ENCODE results near the gene RETN.

RETN gene

GRCh38 chr19:7685546-7686445 lies 16.9 kb downstream of the RETN start:
- no peak for DNase-seq

DNA sequence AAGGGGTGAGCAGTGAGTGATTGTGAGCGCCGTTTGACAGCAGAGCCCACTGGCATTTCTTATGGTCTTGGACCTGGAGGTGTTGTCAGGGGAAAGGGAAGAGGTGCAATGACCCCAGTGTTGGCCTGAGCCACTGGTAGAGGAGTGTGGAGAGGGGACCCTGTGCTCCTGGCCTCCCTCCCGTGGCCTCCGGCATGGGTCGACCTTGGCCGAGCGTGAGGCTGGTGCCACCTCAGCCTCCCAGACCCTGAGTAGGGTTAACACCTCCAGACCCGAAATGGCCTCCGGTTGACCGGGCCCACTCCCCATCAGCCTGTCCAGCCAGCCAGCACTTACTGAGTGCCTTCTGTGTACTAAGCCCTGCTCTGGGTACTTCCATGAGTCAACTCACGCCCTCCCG lies 18.3 kb downstream of the RETN start:
- no peak for DNase-seq

DNA sequence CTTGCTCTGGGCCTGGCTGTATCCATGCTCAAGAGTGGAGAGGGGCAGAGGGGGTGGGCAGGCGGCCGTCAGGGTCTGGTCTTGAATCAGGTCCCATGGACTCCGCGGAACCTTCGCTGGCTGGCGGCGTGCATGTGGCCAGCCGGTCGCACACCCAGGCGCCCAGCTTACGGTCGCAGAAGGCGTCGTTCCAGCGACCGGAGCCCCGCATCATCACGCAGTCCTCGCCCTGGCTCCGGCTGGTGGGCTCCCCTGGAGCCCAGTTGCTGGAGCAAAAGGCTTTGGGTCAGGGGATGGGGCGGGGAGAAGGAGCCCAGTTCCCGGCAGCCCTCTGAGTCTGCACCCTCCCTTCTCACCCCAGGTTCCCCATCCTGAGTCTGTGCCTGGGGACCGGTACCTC lies 20.3 kb downstream of the RETN start:
- no peak for DNase-seq

DNA sequence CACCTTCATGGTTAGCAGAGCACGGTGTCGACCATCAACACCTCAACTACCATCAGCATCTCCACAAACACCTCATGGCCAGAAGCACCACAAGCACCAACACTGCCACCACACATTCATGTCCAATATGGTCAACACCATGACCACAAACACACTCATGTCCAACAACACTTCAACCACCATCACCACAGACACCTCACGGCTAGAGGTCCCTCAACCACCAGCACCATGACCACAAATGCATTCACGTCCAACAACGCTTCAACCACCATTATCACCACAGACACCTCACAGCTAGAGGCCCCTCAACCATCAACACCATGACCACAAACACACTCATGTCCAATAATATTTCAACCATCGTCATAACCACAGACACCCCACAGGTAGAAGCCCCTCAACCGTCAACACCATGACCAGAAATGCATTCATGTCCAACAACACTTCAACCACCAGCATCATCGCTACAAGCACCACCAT lies 22.0 kb downstream of the RETN start:
- no peak for DNase-seq

DNA sequence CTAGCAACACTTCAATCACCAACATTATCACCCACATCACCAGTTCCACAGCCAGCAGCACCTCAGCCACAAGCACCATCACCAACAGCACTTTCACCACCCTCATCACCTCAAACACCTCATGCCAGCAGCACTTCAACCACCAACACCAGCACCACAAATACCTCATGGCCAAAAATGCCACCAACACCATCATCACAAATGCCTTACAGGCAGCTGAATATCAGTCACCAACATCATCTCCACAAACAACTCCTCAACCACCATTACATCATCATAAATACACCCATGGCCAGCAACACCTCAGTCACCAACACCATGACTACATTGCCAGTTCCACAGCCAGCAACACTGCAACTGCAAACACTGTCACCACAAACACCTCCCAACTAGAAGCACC lies 22.6 kb downstream of the RETN start:
- DNase-seq: peak; percentile 20

DNA sequence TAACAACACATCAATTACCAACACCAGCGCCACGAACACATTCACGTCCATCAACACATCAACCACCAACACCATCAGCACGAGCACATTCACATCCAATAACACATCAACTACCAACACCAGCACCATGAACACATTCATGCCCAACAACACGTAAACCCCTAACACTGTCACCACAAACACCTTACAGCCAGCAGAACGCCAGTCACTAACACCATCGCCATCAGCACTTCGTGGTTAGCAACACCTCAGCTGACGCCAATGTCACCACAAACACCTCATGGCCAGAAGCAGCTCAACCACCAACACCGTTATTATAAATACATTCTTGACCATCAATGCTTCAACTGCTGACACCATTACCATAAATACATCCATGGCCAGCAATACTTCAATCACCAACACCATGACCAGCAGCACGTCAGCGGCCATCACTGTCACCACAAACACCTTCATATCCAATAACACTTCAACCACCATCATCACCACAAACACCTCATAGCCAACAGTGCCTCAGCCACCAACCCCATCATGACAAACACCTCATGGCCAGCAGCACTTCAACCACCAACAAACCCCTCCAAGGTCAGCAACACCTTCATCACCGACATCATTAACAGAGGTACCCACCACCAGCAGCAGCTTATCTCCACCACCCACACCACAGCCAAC lies 23.7 kb downstream of the RETN start:
- peak; percentile 33 for DNase-seq

- no peak for DNase-seq
These were observed 25.6 kb downstream of the RETN start for GRCh38 chr19:7694499-7694898.

DNA sequence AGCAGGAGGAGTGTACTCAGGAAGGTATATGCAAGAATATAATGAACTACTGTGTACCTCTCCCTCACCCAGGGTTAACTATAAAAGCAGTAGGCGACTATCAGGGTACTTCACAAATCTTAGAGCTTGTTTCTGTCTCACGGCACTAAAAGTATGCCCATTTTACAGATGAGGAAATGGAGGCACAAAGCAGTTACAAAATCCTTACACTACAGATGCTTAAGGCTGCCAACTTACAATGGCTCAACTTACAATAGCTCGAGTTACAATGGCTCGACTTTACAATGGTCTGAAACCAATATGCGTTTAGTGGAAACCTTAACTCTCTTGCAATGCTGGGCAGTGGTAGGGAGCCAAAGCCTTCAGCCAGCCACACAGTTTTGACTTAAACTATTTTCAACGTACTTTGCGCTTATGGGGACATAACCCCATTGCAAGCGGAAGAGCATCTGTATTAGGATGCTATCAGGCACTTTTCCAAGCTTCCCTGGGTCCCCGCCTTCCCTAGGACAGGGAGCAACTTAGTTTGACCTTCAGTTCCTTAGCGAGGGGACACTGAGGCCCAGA lies 29.0 kb downstream of the RETN start:
- DNase-seq: no peak

- no peak for DNase-seq
These were observed 29.7 kb downstream of the RETN start for GRCh38 chr19:7698583-7698982.

DNA sequence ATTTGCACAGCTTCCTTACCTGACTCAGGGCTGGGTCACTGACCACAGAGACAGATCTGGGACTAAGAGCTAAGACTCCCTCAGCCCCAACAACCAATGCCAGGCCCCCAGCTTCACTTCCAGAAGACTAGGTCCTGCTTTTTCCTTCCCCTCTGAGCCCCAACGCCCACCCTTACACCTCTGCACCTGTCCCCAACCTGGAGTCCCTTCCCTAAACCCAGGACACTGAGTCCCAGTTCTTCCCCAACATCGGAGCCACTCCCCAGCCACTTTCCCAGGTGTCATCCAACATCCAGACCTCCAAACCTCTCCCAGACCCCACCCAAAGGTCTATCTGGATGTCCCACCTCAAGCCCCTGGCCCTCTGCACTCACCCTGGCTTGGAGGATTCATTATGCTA lies 30.2 kb downstream of the RETN start:
- no peak for DNase-seq

- peak; percentile 43 for DNase-seq
These were observed 30.9 kb downstream of the RETN start for GRCh38 chr19:7699417-7700401.

- no peak for DNase-seq
These were observed 32.3 kb downstream of the RETN start for GRCh38 chr19:7701049-7701653.

- DNase-seq: no peak
These were observed 33.0 kb downstream of the RETN start, which contains the start of gene FCER2 for GRCh38 chr19:7701654-7702457. Gene FCER2 (minus strand): TSS chr19:7702131. CDS start chr19:7699760, 2,371 bp downstream.

- no peak for DNase-seq
These were observed 34.5 kb downstream of the RETN start for GRCh38 chr19:7703332-7703731.

DNA sequence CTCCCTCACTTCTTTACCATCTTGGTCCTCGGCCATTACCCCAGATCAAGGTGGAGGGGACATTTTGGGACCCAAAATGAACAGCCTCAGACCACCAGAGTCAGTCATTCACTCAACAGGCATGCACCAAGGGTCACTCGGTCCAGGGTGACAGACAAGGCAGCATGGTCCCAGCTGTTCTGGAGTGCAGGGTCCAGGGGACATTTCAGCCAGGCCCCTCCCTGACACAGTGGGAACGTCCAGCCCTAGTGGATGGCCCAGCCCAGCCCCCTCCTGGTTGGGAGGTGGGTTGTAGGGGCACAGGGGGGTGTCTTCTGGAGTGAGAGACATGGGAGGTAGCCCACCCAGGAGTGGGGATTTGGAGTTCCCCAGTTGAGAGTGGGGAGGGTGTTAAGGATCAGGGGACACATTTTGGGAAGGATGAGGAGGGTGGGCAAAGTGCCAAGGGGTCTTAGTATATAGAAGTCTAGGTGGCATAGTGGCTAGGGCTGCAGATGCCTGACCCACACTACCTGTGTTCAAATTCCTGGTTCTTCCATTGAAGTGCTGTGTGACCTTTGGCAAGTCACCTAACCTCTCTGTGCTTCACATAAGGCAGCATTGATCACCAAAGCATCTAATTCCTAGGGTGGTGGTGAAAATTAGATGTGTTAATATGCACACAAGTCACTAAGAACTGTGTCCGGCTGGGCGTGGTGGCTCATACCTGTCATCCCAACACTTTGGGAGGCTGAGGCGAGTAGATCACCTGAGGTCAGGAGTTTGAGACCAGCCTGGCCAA lies 35.6 kb downstream of the RETN start:
- DNase-seq: no peak

DNA sequence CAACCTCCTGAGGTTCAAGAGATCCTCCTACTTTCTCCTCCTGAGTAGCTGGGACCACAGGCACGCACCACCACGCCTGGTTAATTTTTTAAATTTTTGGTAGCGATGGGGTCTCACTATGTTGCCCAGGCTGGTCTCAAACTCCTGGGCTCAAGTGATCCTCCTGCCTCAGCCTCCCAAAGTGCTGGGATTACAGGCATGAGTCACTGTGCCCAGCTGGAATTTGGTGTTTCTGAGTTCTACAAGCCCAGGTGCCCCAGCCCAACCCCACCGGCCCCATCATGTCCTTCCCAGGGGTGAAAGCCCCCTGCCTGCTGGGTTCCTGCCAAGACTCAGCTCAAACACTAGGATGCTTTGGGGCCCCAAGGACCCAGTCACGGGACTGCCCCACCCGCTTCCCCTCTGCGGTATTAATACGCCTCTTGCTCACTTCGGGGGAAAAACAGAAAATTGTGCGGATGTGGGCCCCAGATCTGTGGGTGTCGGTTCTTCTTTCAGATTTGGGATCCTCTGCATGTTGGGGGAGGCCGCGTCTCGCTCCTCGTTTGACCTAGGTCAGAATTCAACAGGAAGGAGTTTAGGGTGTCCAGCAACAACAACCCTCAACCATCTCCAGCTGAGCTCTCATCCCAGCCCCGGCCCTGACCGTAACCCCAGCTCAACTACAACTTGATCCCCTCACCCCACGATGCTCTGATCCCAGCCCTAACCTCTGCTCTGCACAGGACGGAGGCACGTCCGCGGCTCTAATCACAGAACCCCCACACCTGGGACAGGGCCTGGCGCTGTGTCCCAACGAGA lies 36.7 kb downstream of the RETN start:
- peak; percentile 72 for DNase-seq

DNA sequence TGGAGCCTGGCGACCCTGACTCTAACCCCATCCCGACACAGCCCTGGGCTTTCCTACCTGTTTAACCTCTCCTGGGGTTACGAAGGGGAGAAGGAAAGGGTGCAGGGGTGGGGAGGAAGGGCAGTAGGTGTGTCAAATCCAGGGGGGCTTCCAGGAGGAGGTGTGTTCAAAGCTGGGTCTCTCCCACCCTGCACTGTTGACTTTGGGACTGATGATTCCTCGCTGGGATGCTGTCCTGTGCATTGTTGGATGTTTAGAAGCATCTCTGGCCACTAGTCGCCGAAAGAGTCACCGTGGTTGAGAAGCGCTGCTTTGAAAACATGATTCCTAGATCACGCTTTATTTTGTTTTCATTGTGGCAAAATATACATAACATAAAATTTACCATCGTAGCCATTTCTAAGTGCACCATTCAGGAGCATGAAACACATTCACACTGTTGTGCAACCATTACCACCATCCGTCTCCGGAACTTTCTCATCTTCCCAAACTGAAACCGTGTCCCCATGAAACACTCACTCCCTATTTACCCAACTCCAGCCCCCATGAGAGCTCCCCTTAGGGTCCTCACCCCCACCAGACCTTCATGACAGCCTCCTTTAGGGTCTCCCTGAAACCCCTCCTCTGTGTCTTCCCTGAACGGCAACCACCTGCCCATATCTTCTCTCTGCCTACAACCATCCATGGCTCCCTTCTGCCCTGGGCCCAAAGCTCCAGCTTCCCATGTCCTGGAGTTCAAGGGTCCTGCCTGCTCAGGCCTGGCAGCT lies 37.5 kb downstream of the RETN start:
- no peak for DNase-seq

DNA sequence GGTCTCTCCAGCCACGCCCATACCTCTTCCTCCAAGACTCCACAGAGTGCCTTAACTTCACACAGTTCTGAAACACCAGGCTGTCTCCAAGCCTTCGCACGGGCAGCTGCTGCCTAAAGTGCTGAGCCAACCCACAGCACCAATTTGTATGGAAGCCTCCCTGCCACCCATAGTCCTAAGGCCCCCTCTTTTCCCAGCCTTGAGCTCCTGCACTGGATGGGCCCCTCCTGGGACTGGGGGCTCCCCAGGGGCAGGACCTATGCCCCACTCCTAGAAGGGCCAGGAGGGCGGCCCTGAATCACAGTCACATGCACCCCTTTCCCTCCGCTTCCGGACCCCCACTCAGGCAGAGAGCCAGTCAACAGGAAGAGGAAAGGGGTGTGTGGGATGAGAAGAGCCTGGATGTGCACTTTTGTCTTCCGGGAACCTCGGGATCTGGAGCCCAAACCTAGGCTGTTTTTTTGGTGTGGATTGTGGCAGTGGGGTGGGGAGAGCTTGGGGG lies 38.2 kb downstream of the RETN start:
- DNase-seq: no peak
